GM18511 (cell line): Measurements from ENCODE around the gene SLC22A12.

Experiments used
- ATAC-seq: cut with Tn5 transposase; IDR thresholded peaks from one replicate; pipeline ENCODE4 v1.9.1; 2021; ENCODE audit warnings: mild to moderate bottlenecking, moderate library complexity; ENCODE audit not compliant: unreplicated experiment

The SLC22A12 gene

DNA sequence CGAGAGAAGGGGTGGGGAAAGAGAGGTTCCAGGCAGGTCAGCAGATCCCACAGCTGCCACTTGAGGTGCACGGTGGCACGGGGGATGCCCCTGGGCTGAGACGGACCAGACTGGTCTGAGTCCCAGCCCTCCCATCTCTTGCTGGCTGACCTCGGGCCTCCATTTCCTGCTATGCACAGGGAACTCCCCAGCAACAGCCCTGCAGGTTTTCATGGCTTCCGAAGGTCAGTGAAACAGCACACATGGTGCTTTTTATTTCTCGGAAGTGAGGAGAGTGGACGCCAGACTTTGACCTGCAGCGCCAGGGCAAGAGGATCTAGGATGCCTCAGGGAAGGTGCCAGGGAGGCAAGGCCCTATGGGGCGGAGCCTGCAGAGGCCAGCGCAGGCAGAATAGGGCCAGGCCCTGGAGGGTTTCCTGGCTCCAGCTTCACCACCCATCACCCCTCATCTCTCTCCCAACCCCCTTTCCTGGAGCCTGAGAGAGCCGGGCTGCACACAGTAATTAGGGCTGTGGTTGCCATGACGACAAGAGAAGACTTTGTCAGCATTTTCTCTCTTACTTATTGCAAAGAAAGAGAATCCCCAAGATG is 29.5 kb downstream of the SLC22A12 start:
- no peak for ATAC-seq

- no peak for ATAC-seq
Measured at GRCh38 chr11:64621283-64622019, 30.4 kb downstream of the SLC22A12 start.

- no peak for ATAC-seq
Measured at GRCh38 chr11:64622681-64623080, 31.7 kb downstream of the SLC22A12 start.

DNA sequence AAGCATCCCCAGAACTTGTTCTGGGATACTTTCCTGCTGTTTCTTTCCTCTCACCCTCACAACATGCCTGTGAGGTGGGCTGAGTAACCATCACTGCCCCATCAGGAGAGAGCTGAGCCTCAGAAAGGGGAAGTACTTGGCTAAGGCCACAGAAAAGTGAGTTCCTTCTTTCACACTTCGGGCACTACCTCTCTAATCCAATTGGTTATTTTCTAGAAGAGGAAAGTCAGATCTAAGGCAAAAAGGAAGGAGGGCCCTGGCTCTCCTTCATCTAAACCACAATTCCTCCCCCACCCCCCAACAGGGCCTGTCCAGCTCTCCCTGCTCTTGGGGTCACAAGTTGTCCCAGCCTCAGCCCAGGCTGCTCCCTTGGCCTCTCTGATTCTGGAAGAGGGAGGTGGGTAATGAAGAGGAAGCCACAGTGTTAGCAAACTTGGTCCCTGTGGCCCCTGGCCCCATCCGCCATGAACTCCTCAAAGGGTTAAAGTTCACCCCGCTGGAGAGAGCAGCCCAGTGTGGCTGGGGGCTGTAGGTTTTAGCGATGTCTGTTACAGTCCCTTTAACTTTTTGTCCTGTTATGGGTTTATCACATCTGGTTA is 34.0 kb downstream of the SLC22A12 start:
- no peak for ATAC-seq

- no peak for ATAC-seq
Measured at GRCh38 chr11:64626637-64627036, 35.6 kb downstream of the SLC22A12 start.

GRCh38 chr11:64627371-64627770 is 36.4 kb downstream of the SLC22A12 start:
- no peak for ATAC-seq

GRCh38 chr11:64628596-64628995 is 37.6 kb downstream of the SLC22A12 start:
- ATAC-seq = no peak

DNA sequence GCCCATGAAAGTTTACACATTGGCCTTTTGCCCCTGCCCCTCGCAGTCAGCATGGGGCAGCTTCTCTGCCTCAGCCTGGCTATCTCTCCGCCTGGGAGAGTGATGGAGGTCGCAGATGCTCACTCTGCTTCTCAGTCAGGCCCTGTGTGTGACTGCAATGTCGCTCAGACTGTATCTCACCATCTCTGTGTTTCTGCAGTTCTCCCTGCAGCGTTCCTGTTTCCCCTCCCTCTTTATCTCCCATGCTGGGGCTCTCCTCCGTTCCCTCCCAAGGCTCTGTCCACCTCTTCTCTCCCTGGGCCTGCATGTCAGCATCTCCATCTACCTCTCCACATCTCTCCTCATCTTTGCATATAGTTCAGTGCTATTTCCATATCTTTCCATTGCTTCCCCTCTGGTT is 38.1 kb downstream of the SLC22A12 start:
- ATAC-seq = no peak

DNA sequence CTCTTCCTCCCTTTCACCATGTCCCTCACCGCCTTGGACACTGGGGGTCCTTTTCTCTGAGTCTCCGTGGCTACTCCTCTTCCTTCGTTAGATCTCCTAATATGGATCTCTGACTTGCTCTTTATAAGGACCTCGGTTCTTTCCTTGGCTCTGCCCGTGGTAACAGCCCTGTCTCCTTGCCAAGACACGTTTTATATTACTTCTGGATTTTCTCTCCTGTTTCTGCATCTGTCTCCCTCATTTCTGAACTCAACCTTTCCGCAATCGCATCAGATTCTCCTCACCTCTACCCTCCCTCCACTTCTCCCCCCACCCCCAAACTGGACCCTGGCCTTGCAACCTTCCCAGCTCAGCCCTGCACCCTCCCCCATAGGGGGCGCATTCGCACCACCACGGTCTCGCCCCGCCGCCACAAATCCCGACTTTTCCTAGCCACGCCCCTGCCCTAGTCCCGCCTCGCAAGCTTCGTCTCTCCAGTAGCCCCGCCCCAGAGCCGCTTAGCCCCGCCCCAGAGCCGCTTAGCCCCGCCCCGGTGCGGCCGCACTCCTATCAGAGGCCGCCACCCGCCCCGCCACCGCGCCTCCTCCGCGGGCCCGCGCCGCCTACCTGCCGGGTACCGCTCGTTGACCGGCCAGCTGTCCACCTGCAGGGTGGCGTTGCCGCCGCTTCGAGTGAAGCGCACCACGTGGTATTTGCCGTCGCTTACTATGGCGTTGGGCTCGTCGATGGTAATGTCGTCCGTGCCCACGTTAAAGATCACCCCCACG is 39.0 kb downstream of the SLC22A12 start:
- ATAC-seq = no peak

DNA sequence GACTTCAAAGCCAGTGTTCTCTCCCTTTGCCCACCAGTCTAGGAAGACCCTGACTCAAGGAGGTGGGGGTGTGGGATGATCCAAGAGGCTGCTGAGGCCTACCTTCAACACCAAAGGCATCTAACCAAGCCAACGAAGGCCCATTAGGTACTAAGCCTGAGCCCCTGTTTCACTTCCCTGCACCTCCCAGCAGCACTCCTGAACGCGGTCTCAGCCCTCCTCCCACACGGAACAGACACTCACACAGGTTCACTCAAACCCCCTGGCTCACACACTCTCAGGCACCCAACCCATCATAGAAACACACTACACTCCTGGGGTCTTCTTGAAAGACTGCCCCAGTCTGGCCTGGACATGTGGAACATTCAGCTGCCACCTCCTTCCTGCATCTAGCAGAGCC is 40.7 kb downstream of the SLC22A12 start:
- ATAC-seq = no peak

- no peak for ATAC-seq
Measured at GRCh38 chr11:64632237-64632636, 41.2 kb downstream of the SLC22A12 start.

DNA sequence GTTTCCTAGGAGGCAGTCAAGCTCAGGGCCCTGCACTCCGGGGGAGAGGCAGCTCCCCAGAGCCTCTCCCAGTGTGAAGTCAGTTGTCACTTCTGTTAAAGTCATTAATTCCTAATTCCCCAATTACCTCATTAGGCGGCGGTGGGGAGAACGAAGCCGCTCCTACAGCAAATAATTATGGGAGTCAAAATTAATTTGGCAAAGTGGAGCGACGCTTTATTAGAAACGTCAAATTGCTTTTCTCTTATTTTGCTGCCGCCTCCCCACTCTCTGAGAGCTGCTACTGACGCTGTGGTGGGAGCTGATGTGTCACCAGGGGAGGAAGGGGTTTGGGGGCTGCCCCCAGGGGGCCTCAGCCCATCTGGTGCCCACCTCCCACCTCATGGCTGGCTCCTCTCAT is 41.6 kb downstream of the SLC22A12 start:
- ATAC-seq = no peak

DNA sequence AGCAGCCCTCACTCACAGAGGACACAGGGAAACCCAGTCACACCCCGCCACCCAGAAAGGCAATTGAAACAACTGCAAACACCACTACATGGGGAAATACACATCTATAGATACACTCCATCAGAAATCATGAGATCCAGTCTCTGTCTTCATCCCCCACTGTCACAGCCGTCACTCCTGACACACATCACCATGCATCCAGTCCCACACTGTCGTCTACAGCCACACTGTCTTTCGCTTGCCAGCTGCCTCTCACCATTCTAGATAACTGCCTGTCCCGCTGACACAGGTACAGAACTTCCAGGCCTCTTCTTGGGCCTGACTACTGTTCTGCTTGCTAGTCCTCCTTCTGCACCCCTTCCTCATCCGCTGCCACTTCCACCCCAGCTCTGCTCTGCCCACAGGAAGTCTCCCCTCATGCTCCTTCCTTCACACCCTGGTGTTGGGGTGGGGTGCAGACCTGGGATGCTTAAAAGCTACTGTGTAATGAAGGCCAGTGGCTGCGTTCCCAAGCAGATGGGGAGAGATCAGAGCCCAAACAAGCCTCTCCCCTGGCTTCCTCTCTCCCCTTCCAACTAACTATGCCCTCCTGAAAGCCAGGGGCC is 42.6 kb downstream of the SLC22A12 start:
- no peak for ATAC-seq

DNA sequence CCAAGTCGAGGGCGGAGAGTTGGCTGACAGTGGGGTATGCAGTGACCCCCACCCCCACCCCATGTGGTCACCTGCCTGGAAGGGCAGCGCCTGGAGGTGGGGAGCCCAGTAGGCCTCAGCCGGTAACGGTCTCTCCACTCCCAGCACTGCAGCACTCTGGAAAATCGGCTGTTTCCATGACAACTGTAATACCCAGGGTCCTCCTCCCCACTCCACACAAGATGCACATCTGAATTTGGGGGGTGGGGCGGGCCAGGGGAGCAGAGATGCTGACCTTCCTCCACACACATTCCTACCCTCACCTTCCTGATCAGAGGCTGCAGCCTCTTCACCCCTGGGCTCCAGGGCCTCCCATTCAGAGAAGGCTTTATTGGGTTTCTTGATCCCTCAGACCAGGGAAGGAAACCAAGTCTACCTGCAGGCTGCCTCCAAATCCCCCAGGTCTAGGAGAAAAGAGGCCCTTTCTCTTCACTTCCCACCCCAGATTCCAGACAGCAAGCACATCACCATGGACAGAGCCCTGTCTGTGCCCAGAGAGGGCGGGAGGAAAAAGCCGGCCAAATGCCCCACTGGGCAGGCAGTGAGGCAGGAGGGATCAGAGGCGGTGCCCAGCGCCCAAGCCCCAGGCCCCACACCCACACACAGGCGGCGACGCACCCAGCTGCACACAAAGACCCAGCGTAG is 46.5 kb downstream of the SLC22A12 start:
- ATAC-seq = no peak

GRCh38 chr11:64638018-64638665 is 47.1 kb downstream of the SLC22A12 start:
- ATAC-seq = no peak

DNA sequence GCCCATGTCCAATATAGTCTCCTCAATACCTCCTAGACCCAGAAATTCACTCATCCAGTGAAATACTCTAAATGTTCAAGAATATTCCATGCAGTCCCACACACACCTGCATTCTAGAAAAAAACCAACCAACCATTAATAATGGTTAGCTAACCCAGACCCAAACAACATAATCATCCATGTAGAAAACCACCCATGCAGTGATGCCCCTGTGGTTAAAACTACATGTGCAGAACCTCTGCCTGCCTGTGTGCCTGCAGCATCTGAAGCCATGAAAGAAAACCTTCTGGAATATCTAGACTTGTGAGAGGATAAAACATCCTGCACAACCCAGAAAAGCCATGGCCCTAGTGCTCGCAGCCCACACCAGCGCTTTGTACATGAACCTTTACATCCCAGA is 47.8 kb downstream of the SLC22A12 start:
- no peak for ATAC-seq

DNA sequence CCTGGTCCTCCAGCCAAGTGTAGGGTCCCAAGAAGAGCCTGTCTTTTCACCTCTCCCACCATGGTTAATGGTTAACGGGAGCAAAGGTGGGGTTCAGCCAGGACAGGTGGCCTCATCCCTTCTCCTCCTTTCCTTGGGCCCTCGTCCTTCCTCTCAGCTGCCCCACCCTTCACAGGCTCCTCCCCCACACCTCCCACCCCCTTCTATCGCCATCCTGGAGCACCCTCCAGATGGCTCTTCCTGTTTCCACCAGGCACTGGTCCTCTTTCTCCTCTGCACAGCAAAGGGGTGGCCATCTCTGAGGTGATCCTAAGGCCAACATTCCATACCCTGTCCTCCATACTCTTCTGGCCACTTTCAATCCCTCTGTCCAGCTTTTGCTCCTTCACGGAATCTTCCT is 48.9 kb downstream of the SLC22A12 start:
- ATAC-seq = no peak

DNA sequence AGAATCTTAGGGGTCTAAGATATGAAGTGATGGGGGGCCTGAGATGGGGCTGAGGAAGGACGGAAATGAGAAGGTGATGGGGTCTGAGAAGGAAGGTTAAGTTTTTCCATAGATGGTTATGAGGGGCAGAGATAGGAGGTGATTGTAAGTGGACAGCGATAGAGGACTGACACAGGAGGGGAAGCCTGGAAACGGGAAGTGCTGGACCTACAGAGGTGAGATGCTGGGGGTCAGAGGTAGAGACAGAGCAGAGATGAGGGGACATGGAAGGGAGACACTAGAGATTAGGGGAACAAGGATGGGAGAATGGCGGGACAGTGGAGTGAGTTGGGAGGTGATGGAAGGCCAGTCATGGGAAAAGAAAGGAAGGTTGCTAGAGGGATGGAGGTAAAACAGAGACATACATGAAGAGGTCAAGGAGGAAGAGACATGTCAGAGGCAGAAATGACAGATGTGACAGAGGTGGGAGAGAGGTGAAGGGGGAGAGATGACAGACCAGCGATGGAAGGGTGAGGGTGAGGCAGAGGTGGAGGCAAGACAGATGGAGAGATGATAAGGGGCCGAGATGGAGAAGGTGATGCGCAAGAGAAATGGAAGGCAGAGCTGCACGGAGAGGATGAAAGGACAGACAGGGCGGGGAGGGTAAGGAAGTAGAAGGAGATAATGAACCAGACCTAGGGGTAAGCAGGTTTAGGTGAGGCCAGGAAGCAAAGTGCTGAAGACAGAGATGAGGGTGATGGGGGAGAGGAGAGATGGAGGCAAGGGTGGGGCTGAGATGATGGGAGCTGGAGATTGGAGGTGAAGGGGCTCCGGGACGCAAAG is 50.8 kb downstream of the SLC22A12 start:
- no peak for ATAC-seq

- ATAC-seq = no peak
Measured at GRCh38 chr11:64642418-64642735, 51.4 kb downstream of the SLC22A12 start.

GRCh38 chr11:64642871-64643255 is 51.8 kb downstream of the SLC22A12 start:
- no peak for ATAC-seq
